ENCODE measurements around the gene GMPPA. TPM values are rescaled to one million over a fixed set of nuclear protein-coding genes. Genes with fewer than 3 reads are reported as not detected.

The GMPPA gene
- polyA plus RNA-seq, 1 donor: 54.0 TPM

DNA sequence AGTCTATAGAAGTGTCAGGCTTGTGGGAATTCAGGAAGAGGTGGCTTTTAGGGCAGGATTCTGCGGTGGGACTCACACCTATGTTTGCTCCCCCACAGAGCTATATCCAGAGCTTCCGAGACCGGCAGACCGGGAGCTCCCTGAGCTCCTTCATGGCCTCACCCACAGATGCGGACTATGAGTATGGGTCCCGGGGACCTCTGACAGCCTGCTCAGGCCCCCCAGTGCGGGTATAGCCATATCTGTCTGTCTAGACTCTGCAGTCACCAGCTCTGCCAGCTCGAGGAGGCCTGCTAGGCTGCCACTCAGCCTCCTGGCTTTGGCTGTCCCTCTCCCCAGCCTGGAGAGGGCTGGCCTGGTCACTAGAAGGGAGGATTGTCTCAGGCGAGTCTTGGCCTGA, 50.9 kb downstream of the GMPPA start:
- H3K36me3 ChIP-seq (ENCODE audit: control insufficient read depth, insufficient read depth, low read length): peaks cover 24% of the 10 kb centered on the region
- H3K4me3 ChIP-seq (ENCODE audit: low read length): no peak overlapping the region
- no peak for DNase-seq
- peaks cover 30% of the 10 kb centered on the region for H3K4me1 ChIP-seq (ENCODE audit: control insufficient read depth, insufficient read depth, low read length)
- no peak overlapping the region for H3K27ac ChIP-seq (ENCODE audit: low read length)
- peaks cover 2% of the 10 kb centered on the region for H3K9me3 ChIP-seq (ENCODE audit: control insufficient read depth, low read depth, low read length)
- no CpG with 5 or more reads among the region's 9 CpGs for WGBS (ENCODE audit: insufficient coverage, low lambda C conversion rate)
- H3K27me3 ChIP-seq (ENCODE audit: control insufficient read depth, insufficient read depth, low read length): peaks cover 24% of the 10 kb centered on the region

DNA sequence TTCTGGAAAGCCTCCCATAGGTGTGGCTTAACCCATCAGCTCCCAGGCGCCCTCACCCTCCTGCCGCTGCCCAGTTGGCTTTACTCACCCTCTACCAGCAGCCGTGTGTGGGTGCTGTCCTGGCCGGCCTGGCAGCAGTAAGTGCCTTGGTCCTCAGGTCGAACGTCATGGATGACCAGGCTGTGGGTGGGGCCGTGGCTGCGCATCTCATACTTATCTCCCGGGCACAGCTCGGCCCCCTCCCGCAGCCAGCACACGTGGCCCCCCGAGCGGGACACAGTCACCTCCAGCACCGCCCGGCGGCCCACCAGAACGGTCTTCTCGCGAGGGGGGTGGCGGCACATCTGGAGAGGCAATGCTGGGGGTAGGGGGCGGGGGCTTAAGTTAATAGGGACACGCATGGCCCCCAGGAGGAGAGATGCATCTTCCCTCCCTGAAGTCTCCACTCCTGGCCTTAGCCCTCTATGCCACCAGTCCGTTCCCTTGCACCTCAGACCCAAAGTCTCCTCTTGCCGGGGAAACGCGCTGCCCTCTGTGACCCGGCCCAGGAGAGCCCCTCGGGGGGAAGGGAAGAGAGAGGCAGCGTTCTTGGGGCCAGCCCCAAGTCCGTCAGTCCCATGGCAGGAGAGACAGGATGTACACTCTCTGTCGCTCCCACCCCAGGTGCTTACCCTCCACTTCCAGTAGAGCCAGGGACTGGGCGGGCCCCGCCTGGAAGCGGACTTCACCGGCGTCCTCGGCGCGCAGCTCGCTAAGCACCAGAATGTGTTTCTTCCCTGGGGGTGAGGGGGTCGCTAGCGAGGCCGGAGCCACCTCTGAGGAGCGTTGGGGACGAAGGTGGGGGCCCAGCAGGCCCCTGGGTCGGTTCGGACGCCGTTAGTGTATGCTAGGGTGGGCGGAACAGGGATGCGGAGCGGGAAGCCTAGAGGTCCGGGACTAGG, 53.0 kb downstream of the GMPPA start:
- Histone ChIP-seq H3K36me3 (ENCODE audit: control insufficient read depth, insufficient read depth, low read length) (peaks cover 28% of the 10 kb centered on the region), H3K9me3 (ENCODE audit: control insufficient read depth, low read depth, low read length) (peaks cover 2% of the 10 kb centered on the region), H3K27ac (ENCODE audit: low read length) (peak overlapping the region; percentile 72), H3K4me3 (ENCODE audit: low read length) (peak overlapping the region; percentile 49), H3K4me1 (ENCODE audit: control insufficient read depth, insufficient read depth, low read length) (peaks cover 14% of the 10 kb centered on the region), H3K27me3 (ENCODE audit: control insufficient read depth, insufficient read depth, low read length) (peaks cover 24% of the 10 kb centered on the region)
- WGBS (ENCODE audit: insufficient coverage, low lambda C conversion rate): no CpG with 5 or more reads among the region's 54 CpGs
- DNase-seq: peak in 1 of 2 donors; percentile 72

DNA sequence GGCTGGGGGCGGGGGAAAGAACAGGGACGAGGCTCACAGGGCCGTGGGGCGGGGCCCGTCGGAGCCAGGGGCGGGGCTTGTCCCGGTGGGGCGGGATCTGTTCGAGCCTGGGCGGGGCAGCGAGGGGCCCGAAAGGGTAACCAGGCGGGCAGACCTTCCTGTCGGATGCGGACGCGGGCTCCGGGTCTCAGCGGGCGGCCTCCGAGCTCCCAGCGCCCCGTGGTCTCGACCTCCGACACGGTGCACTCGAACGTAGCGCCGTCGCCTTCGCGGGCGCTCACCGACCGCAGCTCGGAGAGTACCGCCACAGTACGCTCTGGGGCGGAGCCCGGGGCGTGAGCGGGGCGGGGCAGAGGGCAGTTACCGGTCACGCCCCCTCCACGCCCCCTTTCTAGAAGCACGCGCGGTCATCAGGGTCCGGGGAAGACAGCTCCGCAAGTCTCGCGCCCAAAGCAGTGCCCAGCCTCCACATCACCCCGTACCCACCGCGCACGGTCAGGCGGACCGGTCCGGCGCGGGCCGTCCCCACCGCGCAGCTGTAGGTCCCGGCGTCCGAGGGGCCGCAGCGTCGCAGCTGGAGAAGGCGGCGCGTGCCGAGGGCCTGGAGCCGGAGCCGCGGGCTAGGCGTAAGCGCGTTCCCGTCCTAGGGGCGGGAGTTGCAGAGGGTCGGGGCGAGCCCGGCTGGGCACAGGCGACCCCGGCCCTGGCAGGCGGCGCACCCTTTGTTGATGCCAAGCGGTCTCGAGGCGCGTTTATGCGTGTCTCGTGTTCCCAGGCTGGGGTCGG, 53.9 kb downstream of the GMPPA start:
- Histone ChIP-seq H3K27me3 (ENCODE audit: control insufficient read depth, insufficient read depth, low read length) (peaks cover 24% of the 10 kb centered on the region), H3K27ac (ENCODE audit: low read length) (peak overlapping the region; percentile 72), H3K9me3 (ENCODE audit: control insufficient read depth, low read depth, low read length) (peaks cover 2% of the 10 kb centered on the region), H3K4me1 (ENCODE audit: control insufficient read depth, insufficient read depth, low read length) (peaks cover 10% of the 10 kb centered on the region), H3K4me3 (ENCODE audit: low read length) (peak overlapping the region; percentile 49), H3K36me3 (ENCODE audit: control insufficient read depth, insufficient read depth, low read length) (peaks cover 24% of the 10 kb centered on the region)
- WGBS (ENCODE audit: insufficient coverage, low lambda C conversion rate): no CpG with 5 or more reads among the region's 99 CpGs
- DNase-seq: peak; percentile 83 to 92

DNA sequence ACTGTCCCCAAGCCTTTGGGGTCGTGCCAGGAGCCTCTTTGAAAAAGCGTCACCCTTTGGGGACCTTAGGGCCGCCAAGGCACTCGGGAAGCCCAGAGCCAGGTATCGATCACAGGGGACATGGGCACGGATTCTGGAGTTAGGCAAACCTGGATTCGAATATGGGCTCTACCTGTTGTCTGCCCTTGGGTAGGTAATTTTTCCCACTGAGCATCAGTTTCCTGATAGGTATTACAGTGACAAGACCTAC, 54.4 kb downstream of the GMPPA start:
- Histone ChIP-seq H3K27ac (ENCODE audit: low read length) (no peak overlapping the region), H3K4me1 (ENCODE audit: control insufficient read depth, insufficient read depth, low read length) (peaks cover 10% of the 10 kb centered on the region), H3K27me3 (ENCODE audit: control insufficient read depth, insufficient read depth, low read length) (peaks cover 24% of the 10 kb centered on the region), H3K9me3 (ENCODE audit: control insufficient read depth, low read depth, low read length) (peaks cover 2% of the 10 kb centered on the region), H3K4me3 (ENCODE audit: low read length) (peak overlapping the region; percentile 49), H3K36me3 (ENCODE audit: control insufficient read depth, insufficient read depth, low read length) (peaks cover 20% of the 10 kb centered on the region)
- WGBS (ENCODE audit: insufficient coverage, low lambda C conversion rate): no CpG with 5 or more reads among the region's 7 CpGs
- DNase-seq: no peak

DNA sequence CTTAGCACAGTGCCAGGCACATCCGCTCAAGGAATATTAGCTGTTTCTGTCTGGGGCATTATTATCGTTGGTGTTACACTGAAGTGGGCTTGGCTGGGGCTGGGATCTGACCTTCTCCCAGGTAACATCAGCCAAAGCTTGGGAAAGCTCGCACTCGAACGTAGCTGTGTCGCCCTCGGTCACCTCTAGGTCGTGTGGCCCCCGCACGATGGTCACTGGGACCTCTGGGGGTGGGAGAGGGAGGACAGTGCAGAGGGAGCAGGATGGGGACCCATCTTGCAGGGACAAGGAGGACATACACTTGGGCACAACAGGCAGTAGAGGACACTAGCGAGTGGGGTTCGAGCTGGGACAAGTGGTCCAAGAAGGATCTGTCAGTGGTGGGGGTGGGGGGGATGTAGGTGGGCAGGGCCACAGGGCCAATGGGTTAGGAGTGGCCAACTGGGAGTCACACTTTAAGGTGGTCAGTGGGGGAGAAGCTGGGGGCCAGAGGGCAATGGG, 54.8 kb downstream of the GMPPA start:
- Histone ChIP-seq H3K36me3 (ENCODE audit: control insufficient read depth, insufficient read depth, low read length) (peaks cover 19% of the 10 kb centered on the region), H3K27me3 (ENCODE audit: control insufficient read depth, insufficient read depth, low read length) (peaks cover 24% of the 10 kb centered on the region), H3K27ac (ENCODE audit: low read length) (no peak overlapping the region), H3K9me3 (ENCODE audit: control insufficient read depth, low read depth, low read length) (peaks cover 2% of the 10 kb centered on the region), H3K4me3 (ENCODE audit: low read length) (no peak overlapping the region), H3K4me1 (ENCODE audit: control insufficient read depth, insufficient read depth, low read length) (peaks cover 10% of the 10 kb centered on the region)
- no CpG with 5 or more reads among the region's 12 CpGs for WGBS (ENCODE audit: insufficient coverage, low lambda C conversion rate)
- no peak for DNase-seq

DNA sequence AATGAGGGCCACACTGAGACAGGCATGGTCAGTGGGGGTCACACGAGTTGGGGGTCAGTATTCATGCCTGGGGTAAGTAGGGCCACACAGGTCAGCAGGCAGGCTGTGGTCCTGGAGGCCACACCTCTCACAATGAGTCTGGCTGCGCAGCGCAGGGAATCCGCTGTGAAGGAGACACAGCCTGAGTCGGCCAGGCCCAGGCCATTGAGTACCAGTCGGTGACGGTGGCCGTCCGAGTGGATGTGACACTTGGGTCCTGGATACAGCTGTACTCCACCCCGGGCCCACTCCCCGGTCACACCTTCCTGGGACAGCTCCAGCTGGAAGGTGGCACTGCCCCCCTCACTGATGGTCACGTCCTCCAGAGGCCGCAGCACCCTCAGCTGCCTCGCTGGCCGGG, 55.7 kb downstream of the GMPPA start:
- no peak overlapping the region for H3K4me3 ChIP-seq (ENCODE audit: low read length)
- no peak overlapping the region for H3K27ac ChIP-seq (ENCODE audit: low read length)
- WGBS (ENCODE audit: insufficient coverage, low lambda C conversion rate): no CpG with 5 or more reads among the region's 15 CpGs
- H3K9me3 ChIP-seq (ENCODE audit: control insufficient read depth, low read depth, low read length): peaks cover 2% of the 10 kb centered on the region
- peaks cover 24% of the 10 kb centered on the region for H3K27me3 ChIP-seq (ENCODE audit: control insufficient read depth, insufficient read depth, low read length)
- DNase-seq: no peak
- H3K4me1 ChIP-seq (ENCODE audit: control insufficient read depth, insufficient read depth, low read length): peaks cover 10% of the 10 kb centered on the region
- peaks cover 13% of the 10 kb centered on the region for H3K36me3 ChIP-seq (ENCODE audit: control insufficient read depth, insufficient read depth, low read length)

DNA sequence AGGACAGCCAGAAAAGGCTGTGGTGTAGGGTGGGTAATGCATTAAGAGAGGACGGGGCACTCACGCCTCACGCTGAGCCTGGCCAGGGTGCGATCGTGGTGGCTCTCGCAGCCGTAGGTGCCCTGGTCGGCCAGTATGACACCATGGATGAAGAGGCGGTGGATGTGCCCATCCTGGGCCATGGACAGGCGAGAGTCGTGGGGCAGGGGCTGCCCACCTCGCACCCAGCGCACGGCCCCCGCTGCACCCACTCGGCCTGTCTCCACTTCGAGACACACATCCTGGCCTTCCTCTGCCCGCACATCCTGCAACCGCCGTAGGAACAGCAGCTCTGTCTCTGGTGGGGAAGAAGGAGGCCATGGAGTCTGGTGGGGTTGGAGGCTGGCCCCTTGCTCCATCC, 57.3 kb downstream of the GMPPA start:
- peaks cover 19% of the 10 kb centered on the region for H3K27me3 ChIP-seq (ENCODE audit: control insufficient read depth, insufficient read depth, low read length)
- peaks cover 2% of the 10 kb centered on the region for H3K9me3 ChIP-seq (ENCODE audit: control insufficient read depth, low read depth, low read length)
- peaks cover 10% of the 10 kb centered on the region for H3K4me1 ChIP-seq (ENCODE audit: control insufficient read depth, insufficient read depth, low read length)
- H3K4me3 ChIP-seq (ENCODE audit: low read length): no peak overlapping the region
- H3K36me3 ChIP-seq (ENCODE audit: control insufficient read depth, insufficient read depth, low read length): peaks cover 8% of the 10 kb centered on the region
- no peak for DNase-seq
- whole genome bisulfite sequencing (ENCODE audit: insufficient coverage, low lambda C conversion rate): no CpG with 5 or more reads among the region's 20 CpGs
- H3K27ac ChIP-seq (ENCODE audit: low read length): no peak overlapping the region

DNA sequence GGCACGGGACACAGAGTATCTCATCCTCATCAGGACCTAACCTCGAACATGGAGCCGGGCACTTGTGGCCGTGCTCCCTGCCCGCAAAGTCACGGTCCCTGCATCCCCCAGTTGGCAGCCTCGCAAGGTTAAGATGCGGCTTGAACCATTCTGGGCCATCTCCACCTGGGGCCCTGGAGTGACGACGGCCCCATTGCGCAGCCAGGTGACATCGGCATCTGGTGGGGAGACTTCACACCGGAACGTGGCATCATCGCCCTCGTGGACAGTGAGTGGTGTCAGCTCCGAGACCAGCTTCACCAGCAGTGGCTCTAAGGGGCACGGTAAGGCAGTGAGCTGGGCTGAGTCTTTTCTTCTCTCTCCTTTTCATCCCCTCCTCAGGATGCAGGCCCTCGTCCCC, 57.7 kb downstream of the GMPPA start:
- Histone ChIP-seq H3K4me3 (ENCODE audit: low read length) (no peak overlapping the region), H3K9me3 (ENCODE audit: control insufficient read depth, low read depth, low read length) (peaks cover 2% of the 10 kb centered on the region), H3K27ac (ENCODE audit: low read length) (no peak overlapping the region), H3K27me3 (ENCODE audit: control insufficient read depth, insufficient read depth, low read length) (peaks cover 14% of the 10 kb centered on the region), H3K36me3 (ENCODE audit: control insufficient read depth, insufficient read depth, low read length) (peaks cover 8% of the 10 kb centered on the region), H3K4me1 (ENCODE audit: control insufficient read depth, insufficient read depth, low read length) (peaks cover 8% of the 10 kb centered on the region)
- DNase-seq: no peak
- WGBS (ENCODE audit: insufficient coverage, low lambda C conversion rate): no CpG with 5 or more reads among the region's 19 CpGs

Other genes starting within 250 kb of the GMPPA start
- not detected for gene TUBA4B, start 245.6 kb upstream of the GMPPA start, polyA plus RNA-seq
- gene TUBA4A, start 245.0 kb upstream of the GMPPA start, polyA plus RNA-seq: 25.6 TPM
- gene DNAJB2, start 219.5 kb upstream of the GMPPA start, polyA plus RNA-seq: 46.9 TPM
- 9.2 TPM for gene PTPRN, start 189.5 kb upstream of the GMPPA start, polyA plus RNA-seq
- 0.46 TPM for gene RESP18, start 166.1 kb upstream of the GMPPA start, polyA plus RNA-seq
- 149 TPM for gene DNPEP, start 111.0 kb upstream of the GMPPA start, polyA plus RNA-seq
- 429 TPM for gene DES, start 80.5 kb upstream of the GMPPA start, polyA plus RNA-seq
- 35.1 TPM for gene SPEG, start 64.0 kb upstream of the GMPPA start, polyA plus RNA-seq
- gene ASIC4, start 15.6 kb downstream of the GMPPA start, polyA plus RNA-seq: 1.1 TPM
- 81.8 TPM for gene CHPF, start 44.9 kb downstream of the GMPPA start, polyA plus RNA-seq
- gene TMEM198, start 45.1 kb downstream of the GMPPA start, polyA plus RNA-seq: 19.9 TPM
- gene OBSL1, start 72.6 kb downstream of the GMPPA start, polyA plus RNA-seq: 92.9 TPM
- gene INHA, start 73.4 kb downstream of the GMPPA start, polyA plus RNA-seq: 1.2 TPM
- gene STK11IP, start 99.0 kb downstream of the GMPPA start, polyA plus RNA-seq: 28.0 TPM
- 3.3 TPM for gene SLC4A3, start 128.7 kb downstream of the GMPPA start, polyA plus RNA-seq